HCT116 (cell line): ENCODE measurements around the gene RNF121. TPM values are rescaled to one million over a fixed set of nuclear protein-coding genes. Genes with fewer than 3 reads are reported as not detected.

Source experiments
- ATAC-seq: fragments of 200-7000 bp; cut with Tn5 transposase; 2 replicates; pipeline ENCODE4 v1.9.1; 2020; ENCODE audit warnings: mild to moderate bottlenecking, moderate library complexity
- BruUV-seq: library from RNA; stranded (reverse); fragments of 400-500 nt; replicated peaks from 2 replicates; lab custom pipeline; 2021; lab: Mats Ljungman, UMichigan
- CTCF ChIA-PET: fragments of 300-600 bp; sonication (Branson Sonifier 250); formaldehyde crosslinking; loops from one replicate; lab custom pipeline; 2021; ENCODE audit warnings: antibody characterized with exemption; lab: Charles Lee
- POLR2A ChIA-PET: fragments of 300-600, 350-600 bp; sonication (Branson Sonifier 250); formaldehyde crosslinking; loops from one replicate; lab custom pipeline; 2021; ENCODE audit warnings: antibody characterized with exemption; lab: Charles Lee
- RAD21 ChIA-PET, 2 experiments: fragments of 300-600 bp; sonication (Branson Sonifier 250); formaldehyde crosslinking; loops; one replicate each; lab custom pipeline; 2023; ENCODE audit warnings: low total read pairs in 2 of 2; ENCODE audit not compliant: uncharacterized antibody in 2 of 2, unreplicated experiment in 2 of 2, low non-redundant PET in 1 of 2; lab: Charles Lee
- DNase-seq: peaks from one replicate; pipeline ENCODE4 v3.0.0-alpha.2; 2010; ENCODE audit warnings: low read depth, low spot score
- H2AFZ ChIP-seq: fragments of 200-600 bp; shearing (Covaris generic), sonication (generic); 2 replicates; pipeline ENCODE4 v1.6.1; 2017; ENCODE audit warnings: low read depth, mixed run types, mixed read lengths, antibody characterized with exemption, low read length; ENCODE audit not compliant: poor library complexity, severe bottlenecking
- H3K27ac ChIP-seq: 2 replicates; pipeline ENCODE4 v1.5.1; 2012; ENCODE audit warnings: low read depth, low read length
- H3K27me3 ChIP-seq: fragments of 200-600 bp; sonication (generic); 2 replicates; pipeline ENCODE4 v1.6.1; 2016; ENCODE audit warnings: mixed run types, low read length, mixed read lengths; ENCODE audit not compliant: insufficient read depth
- H3K36me3 ChIP-seq, 2 experiments: fragments of 200-500 bp in 1 of 2; fragments of 200-600 bp in 1 of 2; sonication (Bioruptor generic) in 1 of 2; sonication (generic) in 1 of 2; 2 replicates each; pipeline versions ENCODE4 v1.5.1 to v1.6.1; 2014 to 2016; ENCODE audit warnings: low read length in 2 of 2, inconsistent platforms in 1 of 2, mixed read lengths in 1 of 2, mixed run types in 1 of 2; ENCODE audit not compliant: insufficient read depth in 2 of 2, control insufficient read depth in 1 of 2
- H3K4me1 ChIP-seq, 2 experiments: fragments of 200-600 bp in 1 of 2; sonication (generic) in 1 of 2; 2 replicates each; pipeline versions ENCODE4 v1.5.1 to v1.6.1; 2012 to 2017; ENCODE audit warnings: low read length in 2 of 2, inconsistent platforms in 1 of 2, mild to moderate bottlenecking in 1 of 2, mixed read lengths in 1 of 2, mixed run types in 1 of 2, moderate library complexity in 1 of 2; ENCODE audit not compliant: insufficient read depth in 2 of 2, control insufficient read depth in 1 of 2
- H3K4me2 ChIP-seq: fragments of 200-600 bp; sonication (generic); 2 replicates; pipeline ENCODE4 v1.6.1; 2017; ENCODE audit warnings: mixed run types, low read length, mixed read lengths
- H3K4me3 ChIP-seq, 2 experiments: fragments of 200-600 bp in 1 of 2; sonication (generic) in 1 of 2; replicated peaks in 1 of 2; 2 replicates each; pipeline ENCODE4 v1.5.1; 2011 to 2016; ENCODE audit warnings: low read length in 2 of 2, control low read depth in 1 of 2, low read depth in 1 of 2, mild to moderate bottlenecking in 1 of 2, mixed read lengths in 1 of 2, mixed run types in 1 of 2
- H3K79me2 ChIP-seq: fragments of 200-600 bp; sonication (generic); 2 replicates; pipeline ENCODE4 v1.6.1; 2017; ENCODE audit warnings: mild to moderate bottlenecking, mixed run types, low read length, moderate library complexity, mixed read lengths; ENCODE audit not compliant: insufficient read depth
- H3K9ac ChIP-seq: fragments of 200-600 bp; sonication (generic); 2 replicates; pipeline ENCODE4 v1.6.1; 2016; ENCODE audit warnings: low read length, mixed read lengths
- H3K9me2 ChIP-seq: fragments of 200-600 bp; sonication (generic), shearing (Covaris generic); 2 replicates; pipeline ENCODE4 v1.6.1; 2017; ENCODE audit warnings: mixed run types, mild to moderate bottlenecking, moderate library complexity; ENCODE audit not compliant: insufficient read depth
- H3K9me3 ChIP-seq, 2 experiments: fragments of 200-500 bp in 1 of 2; fragments of 200-600 bp in 1 of 2; sonication (Bioruptor generic) in 1 of 2; sonication (generic) in 1 of 2; 2 replicates each; pipeline ENCODE4 v1.6.1; 2014 to 2017; ENCODE audit warnings: low read length in 2 of 2, mixed read lengths in 2 of 2, inconsistent platforms in 1 of 2, low read depth in 1 of 2, mild to moderate bottlenecking in 1 of 2, mixed run types in 1 of 2, moderate library complexity in 1 of 2; ENCODE audit not compliant: control insufficient read depth in 1 of 2, insufficient read depth in 1 of 2
- H4K20me1 ChIP-seq: fragments of 200-600 bp; sonication (generic), shearing (Covaris generic); 2 replicates; pipeline ENCODE4 v1.6.1; 2017; ENCODE audit warnings: mixed run types, mild to moderate bottlenecking, moderate library complexity; ENCODE audit not compliant: insufficient read depth
- CEBPB ChIP-seq: IDR thresholded peaks from 2 replicates; pipeline ENCODE4 v1.6.1; 2012; ENCODE audit warnings: low read depth
- CTCF ChIP-seq, 3 experiments: fragments of 200-600 bp in 1 of 3; sonication (generic) in 1 of 3; IDR thresholded peaks in 2 of 3; conservative IDR thresholded peaks in 1 of 3; 2 replicates each; pipeline ENCODE4 v1.5.1; 2012 to 2017; ENCODE audit warnings: low read depth in 2 of 3, low read length in 2 of 3, antibody characterized with exemption in 1 of 3, borderline replicate concordance in 1 of 3, control low read depth in 1 of 3, mild to moderate bottlenecking in 1 of 3, mixed read lengths in 1 of 3, mixed run types in 1 of 3, moderate library complexity in 1 of 3; ENCODE audit not compliant: insufficient read depth in 1 of 3
- EGR1 ChIP-seq: IDR thresholded peaks from 2 replicates; pipeline ENCODE4 v1.6.1; 2012; ENCODE audit warnings: low read depth
- FOSL1 ChIP-seq: IDR thresholded peaks from 2 replicates; pipeline ENCODE4 v1.6.1; 2012; ENCODE audit warnings: low read depth
- JUND ChIP-seq: IDR thresholded peaks from 2 replicates; pipeline ENCODE4 v1.6.1; 2012
- MAX ChIP-seq: IDR thresholded peaks from 2 replicates; pipeline ENCODE4 v1.6.1; 2012
- POLR2AphosphoS5 ChIP-seq: IDR thresholded peaks from 2 replicates; pipeline ENCODE4 v1.6.1; 2011; ENCODE audit warnings: mild to moderate bottlenecking, low read depth, low read length, moderate library complexity
- RAD21 ChIP-seq: IDR thresholded peaks from 2 replicates; pipeline ENCODE4 v1.6.1; 2012; ENCODE audit warnings: low read depth, mild to moderate bottlenecking
- REST ChIP-seq: IDR thresholded peaks from 2 replicates; pipeline ENCODE4 v1.6.1; 2012; ENCODE audit warnings: low read depth
- TCF7L2 ChIP-seq: IDR thresholded peaks from 2 replicates; pipeline ENCODE4 v1.7.0; 2011; ENCODE audit warnings: borderline replicate concordance, inconsistent platforms; ENCODE audit not compliant: insufficient read depth, insufficient read length; ENCODE audit errors: extremely low read depth
- ZBTB33 ChIP-seq: IDR thresholded peaks from 2 replicates; pipeline ENCODE4 v1.6.1; 2011; ENCODE audit warnings: mild to moderate bottlenecking, low read length, moderate library complexity; ENCODE audit not compliant: insufficient replicate concordance; ENCODE audit errors: extremely low read depth
- intact Hi-C: fragments of 100-400 bp; cut with micrococcal nuclease; formaldehyde crosslinking; loops from 2 replicates; pipeline ENCODE4 v1.10.0; 2022
- total RNA-seq: library from RNA; stranded (reverse); gene quantifications from one replicate; pipeline ENCODE4 v1.2.1, GENCODE V29; 2021; ENCODE audit not compliant: unreplicated experiment

The RNF121 gene
- total RNA-seq, 1 experiment from 2014 or later = 24.5 TPM

GRCh38 chr11:72008728-72009127, 79.9 kb downstream of the RNF121 start:
- intact Hi-C loops = no loop called here
- no peak overlapping the region for H3K4me3 ChIP-seq
- no peak overlapping the region for H3K9ac ChIP-seq
- no peak overlapping the region for H2AFZ ChIP-seq
- H3K27me3 ChIP-seq = no peaks in the 10 kb centered on the region
- BruUV-seq = no TSS peak
- H3K9me3 ChIP-seq = no peaks in the 10 kb centered on the region
- no peak overlapping the region for H3K4me2 ChIP-seq
- no peaks in the 10 kb centered on the region for H4K20me1 ChIP-seq
- ChIA-PET POLR2A (no interaction called here), CTCF (interaction anchor here (1.1 kb wide), 1 partner anchor 422 kb away, joined by 3 read pairs; no protein-coding TSS in a partner anchor), RAD21 (no interaction called here)
- no peaks in the 10 kb centered on the region for H3K4me1 ChIP-seq
- H3K79me2 ChIP-seq = no peaks in the 10 kb centered on the region
- DNase-seq (no peak), ATAC-seq (no peak)
- H3K9me2 ChIP-seq = no peaks in the 10 kb centered on the region
- peaks cover 58 to 62% of the 10 kb centered on the region in 2 experiments; a peak in 3 of 4 replicates for H3K36me3 ChIP-seq
- no peak for TF ChIP-seq CEBPB
- TF ChIP-seq RAD21 = no peak
- no peak for TF ChIP-seq MAX
- no peak overlapping the region for H3K27ac ChIP-seq

- no peak for ATAC-seq
- intact Hi-C loops = no loop called here
- TF ChIP-seq FOSL1 (no peak), JUND (no peak), CEBPB (no peak), REST (no peak), RAD21 (no peak), CTCF (IDR thresholded peaks at IDR 0.05 in 2 of 3, conservative IDR thresholded peaks at IDR 0.05 in 1 of 3; ENCODE audit: borderline replicate concordance in 1 of 3, insufficient read depth in 1 of 3, low read depth in 2 of 3, low read length in 2 of 3) (no peak), EGR1 (no peak), ZBTB33 (no peak), TCF7L2 (no peak), POLR2AphosphoS5 (no peak)
- TF ChIP-seq, all 23 proteins: peak for 0
- Histone ChIP-seq H4K20me1 (no peaks in the 10 kb centered on the region), H3K4me1 (no peaks in the 10 kb centered on the region), H3K36me3 (peaks cover 59% of the 10 kb centered on the region in 2 experiments; a peak in 3 of 4 replicates), H3K9ac (no peak overlapping the region), H3K9me3 (no peaks in the 10 kb centered on the region), H3K27ac (no peak overlapping the region), H3K4me3 (no peak overlapping the region), H2AFZ (no peak overlapping the region), H3K4me2 (no peak overlapping the region), H3K79me2 (no peaks in the 10 kb centered on the region), H3K9me2 (no peaks in the 10 kb centered on the region), H3K27me3 (no peaks in the 10 kb centered on the region)
- no peak for DNase-seq
- BruUV-seq = no TSS peak
- ChIA-PET CTCF (interaction anchor here (1.1 kb wide), 1 partner anchor 422 kb away, joined by 3 read pairs; no protein-coding TSS in a partner anchor), POLR2A (no interaction called here), RAD21 (no interaction called here)
Observed at GRCh38 chr11:72009156-72009555, 80.3 kb downstream of the RNF121 start.
